COLO668 (cell line): ENCODE data around the gene NMRK1.

ENCODE experiments used
- DNase-seq: peaks from one replicate; lab custom pipeline; 2025; ENCODE audit not compliant: unreplicated experiment; lab: John Stamatoyannopoulos, UW

NMRK1 gene

GRCh38 chr9:75087824-75088645 lies at the start of gene NMRK1, which contains the start of gene OSTF1:
Gene NMRK1 (minus strand): TSS chr9:75088155. CDS start chr9:75083115, 5,040 bp downstream.
Gene OSTF1 (plus strand): TSS chr9:75088514. CDS start chr9:75088693, 179 bp downstream.
- peak; percentile 99 for DNase-seq

- no peak for DNase-seq
Observed at GRCh38 chr9:75134495-75134894, 46.5 kb upstream of the NMRK1 start.

DNA sequence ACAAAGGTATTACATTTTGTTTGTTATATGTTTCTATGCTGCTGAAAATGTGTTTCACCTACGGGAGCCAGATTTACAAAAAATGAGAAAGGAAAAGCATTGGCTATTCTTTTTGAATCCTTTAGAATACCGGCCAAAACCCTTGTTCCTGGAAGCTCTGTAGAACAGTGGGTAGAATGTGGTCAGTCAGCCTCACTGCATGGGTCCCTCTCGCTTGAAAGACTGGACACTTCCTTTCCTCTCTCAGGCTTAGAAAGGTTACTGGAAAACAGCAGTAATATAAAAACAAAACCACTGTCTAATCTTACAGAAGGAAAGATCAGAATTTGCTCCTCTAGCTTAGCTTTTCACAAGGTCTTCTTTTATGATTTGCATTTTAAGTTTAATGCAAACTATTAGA lies 45.4 kb upstream of the NMRK1 start:
- DNase-seq: no peak

DNA sequence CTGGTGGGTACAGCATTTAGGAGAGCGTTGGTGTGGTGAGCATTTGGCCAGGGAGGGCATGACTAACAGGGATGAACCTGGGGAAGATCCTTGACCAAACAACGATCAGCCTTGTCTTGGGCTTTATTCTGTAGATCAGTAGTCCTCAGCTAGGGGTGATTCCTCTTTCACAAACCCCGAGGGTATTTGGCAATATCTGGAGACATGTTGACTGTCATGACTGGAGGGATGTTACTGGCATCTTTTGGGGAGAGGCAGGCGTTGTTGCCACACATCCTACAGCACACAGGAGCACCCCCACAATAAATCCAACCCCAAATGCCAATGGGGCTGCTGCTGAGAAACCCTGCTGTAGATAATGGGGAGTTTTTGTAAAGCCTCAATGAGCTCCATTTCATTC lies 44.3 kb upstream of the NMRK1 start:
- DNase-seq: no peak

- no peak for DNase-seq
Observed at GRCh38 chr9:75131700-75132099, 43.7 kb upstream of the NMRK1 start.

DNA sequence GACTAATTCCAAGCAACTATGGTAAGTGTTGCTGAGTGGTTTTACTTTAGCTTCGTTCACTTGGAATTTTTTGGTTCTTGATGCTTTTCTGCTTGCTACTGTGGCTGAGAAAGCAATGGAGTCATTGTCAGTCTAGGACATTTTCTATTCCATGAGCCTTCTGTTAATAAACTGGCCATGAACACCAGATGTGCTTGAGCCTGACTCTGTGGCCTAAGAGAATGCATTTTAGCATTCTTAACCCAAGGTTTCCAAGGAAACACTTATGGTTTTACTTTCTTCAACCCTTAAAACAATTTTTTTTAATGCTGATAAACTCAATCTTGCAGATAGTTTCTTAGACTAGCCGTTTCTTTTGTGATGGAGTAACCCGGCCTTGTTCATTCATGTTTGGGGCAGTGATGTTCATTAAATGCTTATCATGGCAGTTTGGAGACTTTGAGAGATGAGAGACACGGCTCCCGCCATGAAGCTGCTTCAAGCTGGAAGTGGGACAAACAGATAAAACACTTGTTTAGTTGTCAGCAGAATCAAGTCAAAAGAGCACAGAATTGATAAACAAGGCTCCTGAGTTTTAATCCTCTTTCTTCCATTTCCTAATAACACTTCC lies 42.8 kb upstream of the NMRK1 start:
- DNase-seq: no peak

DNA sequence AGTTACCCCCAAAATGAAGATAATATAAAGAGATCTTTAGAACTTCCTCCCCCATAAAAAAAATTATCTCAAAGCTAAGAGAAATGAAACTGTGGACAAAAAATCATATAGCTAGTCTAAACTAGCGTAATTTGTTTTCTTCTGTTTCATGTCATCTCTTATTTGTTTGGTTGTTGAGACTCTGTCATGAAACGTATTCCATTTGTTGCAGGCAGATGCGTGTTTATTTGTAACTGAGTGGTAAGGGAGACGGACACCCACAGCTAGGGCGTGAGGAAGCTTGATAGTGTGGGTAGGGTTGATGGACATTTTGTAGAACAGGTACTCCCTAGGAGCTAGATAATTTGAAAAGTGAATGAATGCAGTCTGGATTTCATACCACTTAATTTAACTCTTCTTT lies 42.2 kb upstream of the NMRK1 start:
- DNase-seq: no peak

DNA sequence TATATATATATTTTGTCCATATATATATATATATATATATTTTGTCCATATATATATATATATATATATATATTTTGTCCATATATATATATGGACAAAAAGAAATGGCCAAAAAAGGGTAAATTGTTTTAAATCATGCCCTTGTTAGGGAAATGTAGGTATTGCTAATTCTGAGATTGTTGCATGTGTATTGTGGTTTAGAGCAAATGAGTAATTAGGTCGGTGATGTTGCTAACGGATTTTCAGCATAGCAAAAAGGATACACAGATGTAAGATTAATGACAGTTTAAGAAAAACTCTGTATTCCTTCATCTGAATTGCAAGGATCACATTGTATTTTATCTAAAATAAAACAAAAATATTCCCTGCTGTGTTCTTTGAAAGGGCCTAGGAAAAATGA lies 40.6 kb upstream of the NMRK1 start:
- DNase-seq: no peak

DNA sequence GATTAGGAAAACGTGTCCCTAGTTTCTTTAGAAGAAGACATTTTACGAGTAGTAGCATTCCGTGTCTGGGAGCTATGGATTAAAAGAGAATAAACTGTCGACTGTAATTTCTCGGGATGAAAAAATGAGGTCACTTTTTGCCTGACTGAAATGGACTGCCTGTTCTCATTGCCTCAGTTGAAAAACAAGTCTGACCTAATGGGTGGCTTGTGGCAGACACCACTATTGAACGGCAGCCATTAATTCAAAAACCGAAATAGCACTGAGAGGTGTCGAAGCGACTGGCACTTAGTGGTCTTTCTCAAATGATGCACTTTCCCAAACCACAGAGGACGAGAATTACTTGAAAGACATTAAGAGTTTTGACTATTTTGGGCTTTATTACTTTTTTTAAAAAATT lies 35.7 kb upstream of the NMRK1 start:
- DNase-seq: no peak

GRCh38 chr9:75121914-75122558 lies 34.1 kb upstream of the NMRK1 start:
- no peak for DNase-seq

DNA sequence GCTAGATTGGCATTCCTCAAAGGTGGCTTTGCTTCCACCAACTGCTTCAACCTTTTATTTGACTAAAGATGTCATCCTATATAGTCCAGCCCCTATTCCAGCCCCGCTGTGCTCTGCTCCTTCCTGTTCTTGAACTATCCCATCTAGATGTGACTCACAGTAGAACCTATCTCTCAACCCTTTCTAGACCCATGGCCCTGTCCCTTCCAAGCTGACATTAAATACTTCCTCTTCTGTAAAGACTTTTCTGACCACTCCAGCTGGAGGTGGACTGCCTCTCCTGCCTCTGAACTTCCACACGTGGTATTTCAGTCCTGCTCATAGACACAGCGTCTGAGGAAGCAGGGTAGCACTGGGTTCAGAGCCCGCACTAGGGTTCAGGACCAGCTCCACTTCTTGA lies 32.7 kb upstream of the NMRK1 start:
- no peak for DNase-seq

- no peak for DNase-seq
Observed at GRCh38 chr9:75117564-75117963, 29.6 kb upstream of the NMRK1 start.

- no peak for DNase-seq
Observed at GRCh38 chr9:75116306-75116705, 28.4 kb upstream of the NMRK1 start.

- DNase-seq: no peak
Observed at GRCh38 chr9:75112789-75113188, 24.8 kb upstream of the NMRK1 start.

- peak; percentile 36 for DNase-seq
Observed at GRCh38 chr9:75111019-75111622, 23.2 kb upstream of the NMRK1 start.

DNA sequence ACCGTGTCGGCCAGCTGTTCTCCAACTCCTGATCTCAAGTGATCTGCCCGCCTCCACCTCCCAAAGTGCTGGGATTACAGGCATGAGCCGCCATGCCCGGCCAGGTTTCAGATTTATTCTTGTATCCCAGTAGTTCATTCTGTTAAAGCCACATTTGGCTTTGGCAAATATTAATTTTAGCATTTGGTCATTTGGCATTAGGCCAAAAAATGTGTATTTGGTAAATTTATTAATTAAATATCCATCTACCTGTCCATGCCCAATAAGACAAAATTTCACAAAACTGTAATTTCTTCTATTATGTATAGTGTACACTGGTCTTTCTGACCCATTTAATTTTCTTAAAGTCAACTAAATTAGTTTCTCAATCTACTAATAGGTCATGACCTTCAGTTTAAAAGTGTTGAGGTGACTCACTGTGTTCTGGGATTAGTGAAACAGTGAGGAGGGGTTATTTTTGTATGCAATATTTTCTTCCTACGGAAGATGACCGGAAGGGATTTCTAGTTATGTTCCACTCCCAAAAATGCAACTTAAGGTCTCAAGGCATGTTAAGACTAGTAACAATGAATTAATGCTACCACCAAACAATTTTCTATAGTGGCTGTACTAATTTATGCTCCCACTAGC lies 21.4 kb upstream of the NMRK1 start:
- DNase-seq: no peak

DNA sequence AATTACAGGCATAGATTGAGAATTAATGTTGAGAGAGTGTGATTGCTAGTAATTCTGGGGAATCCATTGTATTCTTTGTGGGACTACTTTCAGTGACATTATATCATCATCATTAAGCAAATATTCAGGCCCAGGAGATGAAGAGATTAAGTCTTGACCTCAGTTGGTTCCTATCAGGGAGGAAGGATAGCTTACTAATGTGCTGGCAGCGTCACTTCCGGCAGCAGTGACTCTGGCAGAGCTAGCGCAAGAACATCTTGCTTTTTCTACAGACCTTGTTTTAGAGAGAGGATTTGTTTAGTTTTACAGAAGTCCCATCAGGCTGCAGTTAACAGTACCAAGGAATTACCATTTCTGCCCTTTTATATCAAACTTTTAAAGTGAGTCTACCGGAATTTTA lies 20.6 kb upstream of the NMRK1 start:
- DNase-seq: no peak

GRCh38 chr9:75106857-75107256 lies 18.9 kb upstream of the NMRK1 start:
- DNase-seq: no peak

DNA sequence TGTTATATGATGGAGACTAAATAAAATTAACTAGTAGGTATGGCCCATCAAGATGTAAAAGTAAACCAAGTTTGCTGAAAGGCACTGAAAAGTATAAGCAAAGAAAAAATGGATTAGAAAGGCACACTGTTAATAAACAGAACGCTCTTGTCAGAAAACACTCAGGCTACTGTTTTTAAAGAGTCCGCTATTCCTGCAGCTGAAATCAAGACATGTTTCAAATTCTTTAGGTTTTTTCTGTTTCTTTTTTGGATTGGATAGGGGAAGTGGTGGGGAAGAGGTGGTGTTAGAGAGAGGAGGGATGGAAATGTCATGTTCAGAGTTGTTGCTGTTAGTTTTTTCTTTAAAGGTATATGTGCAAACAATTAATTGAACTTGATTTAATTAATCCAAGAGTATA lies 17.9 kb upstream of the NMRK1 start:
- DNase-seq: no peak

- DNase-seq: no peak
Observed at GRCh38 chr9:75105019-75105540, 17.1 kb upstream of the NMRK1 start.

- DNase-seq: no peak
Observed at GRCh38 chr9:75104607-75105006, 16.7 kb upstream of the NMRK1 start.
